ENCODE results near the gene FTCD.

GRCh38 chr21:46098303-46099141 lies 56.9 kb downstream of the FTCD start:
- TF ChIP-seq CTCF (IDR thresholded peaks at IDR 0.05): no peak
- no peak for TF ChIP-seq EP300 (IDR thresholded peaks at IDR 0.05)
